HepG2 (cell line): ENCODE data around the gene WASF1. TPM values are rescaled to one million over a fixed set of nuclear protein-coding genes. Genes with fewer than 3 reads are reported as not detected.
A peak's percentile ranks its signal among the peaks of the same experiment; 100 is the strongest.

Source experiments
- ATAC-seq: fragments of 200-7000 bp; cut with Tn5 transposase; 3 replicates; pipeline ENCODE4 v1.9.1; 2020; ENCODE audit warnings: mild to moderate bottlenecking, moderate library complexity
- BruUV-seq: library from RNA; stranded (reverse); fragments of 400-500 nt; replicated peaks from 2 replicates; lab custom pipeline; 2021; lab: Mats Ljungman, UMichigan
- CTCF ChIA-PET: fragments of 300-600 bp; formaldehyde crosslinking; extraction: SDS; loops from one replicate; lab custom pipeline; 2021; ENCODE audit warnings: low total read pairs, inconsistent platforms, low intra/inter-chr PET ratio; lab: Yijun Ruan, JAX
- POLR2A ChIA-PET: fragments of 350-600 bp; sonication (Branson Sonifier 250); formaldehyde crosslinking; loops from one replicate; lab custom pipeline; 2020; ENCODE audit warnings: antibody characterized with exemption, inconsistent platforms; lab: Yijun Ruan, JAX
- DNase-seq: peaks from one replicate; pipeline ENCODE4 v3.0.0-alpha.2; 2015; ENCODE audit warnings: low spot score
- FAIRE-seq: peaks from 3 replicates; lab custom pipeline; 2011; peaks lifted over from hg19 to GRCh38; lab: Jason Lieb, UNC
- H2AFZ ChIP-seq: one replicate; pipeline ENCODE4 v1.6.1; 2011; ENCODE audit warnings: low read length, inconsistent platforms
- H3K27ac ChIP-seq: fragments of 300-600 bp; 3 replicates; pipeline ENCODE4 v1.8.0; 2011; ENCODE audit warnings: mixed run types, mild to moderate bottlenecking, mixed read lengths, low read length, inconsistent platforms; ENCODE audit not compliant: insufficient read depth; ENCODE audit errors: extremely low read length
- H3K27me3 ChIP-seq, 2 experiments: fragments of 200-600 bp in 1 of 2; 2 replicates in 1 of 2; 3 replicates in 1 of 2; pipeline versions ENCODE4 v1.6.0 to v1.8.0; 2011; ENCODE audit warnings: low read length in 2 of 2, mild to moderate bottlenecking in 2 of 2, moderate library complexity in 2 of 2, inconsistent platforms in 1 of 2; ENCODE audit not compliant: insufficient read depth in 2 of 2, control insufficient read depth in 1 of 2
- H3K36me3 ChIP-seq, 2 experiments: fragments of 200-600 bp in 1 of 2; replicated peaks in 1 of 2; 2 replicates in 1 of 2; 3 replicates in 1 of 2; pipeline versions ENCODE4 v1.5.1 to v1.8.0; 2011; ENCODE audit warnings: low read length in 2 of 2, inconsistent platforms in 1 of 2; ENCODE audit not compliant: insufficient read depth in 2 of 2, control insufficient read depth in 1 of 2
- H3K4me1 ChIP-seq: 2 replicates; pipeline ENCODE4 v1.5.1; 2012; ENCODE audit warnings: low read length, inconsistent platforms; ENCODE audit not compliant: insufficient read depth
- H3K4me2 ChIP-seq: 2 replicates; pipeline ENCODE4 v1.6.0; 2011; ENCODE audit warnings: low read depth, low read length, inconsistent platforms
- H3K4me3 ChIP-seq, 3 experiments: fragments of 200-600 bp in 1 of 3; sonication (generic), shearing (Covaris generic) in 1 of 3; replicated peaks in 1 of 3; 2 replicates each; pipeline ENCODE4 v1.5.1; 2011 to 2016; ENCODE audit warnings: low read length in 3 of 3, inconsistent platforms in 2 of 3, low read depth in 2 of 3, mild to moderate bottlenecking in 2 of 3, control low read depth in 1 of 3, mixed read lengths in 1 of 3; ENCODE audit not compliant: insufficient read depth in 1 of 3
- H3K79me2 ChIP-seq: one replicate; pipeline ENCODE4 v1.6.1; 2011; ENCODE audit warnings: low read length, inconsistent platforms; ENCODE audit not compliant: insufficient read depth
- H3K9ac ChIP-seq: 2 replicates; pipeline ENCODE4 v1.6.0; 2011; ENCODE audit warnings: mild to moderate bottlenecking, low read depth, low read length, inconsistent platforms; ENCODE audit not compliant: insufficient read depth
- H3K9me3 ChIP-seq: 2 replicates; pipeline ENCODE4 v1.5.1; 2012; ENCODE audit warnings: mild to moderate bottlenecking, low read length
- H4K20me1 ChIP-seq: 2 replicates; pipeline ENCODE4 v1.6.0; 2011; ENCODE audit warnings: inconsistent platforms, mild to moderate bottlenecking, low read length, moderate library complexity; ENCODE audit not compliant: insufficient read depth
- MNT ChIP-seq: fragments of 450-650 bp; IDR thresholded peaks from 2 replicates; pipeline ENCODE4 v1.6.1; 2016
- POGZ ChIP-seq: sonication (generic); formaldehyde crosslinking; IDR thresholded peaks from 2 replicates; pipeline ENCODE4 v1.4.0; 2020; ENCODE audit warnings: mild to moderate bottlenecking, missing genetic modification reagents
- REPIN1 ChIP-seq: sonication (generic); formaldehyde crosslinking; IDR thresholded peaks from 2 replicates; pipeline ENCODE4 v1.8.0; 2022; ENCODE audit warnings: missing genetic modification reagents, low read depth, mild to moderate bottlenecking, borderline replicate concordance
- THAP11 ChIP-seq: IDR thresholded peaks from 2 replicates; pipeline ENCODE4 v1.6.1; 2016; ENCODE audit warnings: missing biosample characterization, missing genetic modification reagents
- ZNF350 ChIP-seq: sonication (generic); formaldehyde crosslinking; IDR thresholded peaks from 2 replicates; pipeline ENCODE4 v1.4.0; 2020; ENCODE audit warnings: mild to moderate bottlenecking, low read depth, missing genetic modification reagents, borderline replicate concordance
- ZNF484 ChIP-seq: sonication (generic); formaldehyde crosslinking; IDR thresholded peaks from 2 replicates; pipeline ENCODE4 v1.5.1; 2020; ENCODE audit warnings: mild to moderate bottlenecking, low read depth, missing genetic modification reagents, borderline replicate concordance
- WGBS: methylation state at CpG from one replicate; pipeline ENCODE4 v1.1.6; 2017; ENCODE audit warnings: low lambda C conversion rate; 5-methylcytosine and 5-hydroxymethylcytosine counted together
- in situ Hi-C: cut with HindIII; loops from 2 replicates; pipeline ENCODE4 v1.10.0; 2017; ENCODE audit warnings: low pct_unique_long_range_greater_than_20kb; ENCODE audit not compliant: extremely low pct_ligation_motif_present
- intact Hi-C: fragments of 100-400 bp; cut with micrococcal nuclease; formaldehyde crosslinking; loops from one replicate; pipeline ENCODE4 v1.10.0; 2022; ENCODE audit not compliant: unreplicated experiment
- polyA plus RNA-seq, 8 experiments: library from polyadenylated mRNA; depleted of rRNA in 3 of 8; stranded (reverse) in 7 of 8; unstranded in 1 of 8; fragments of >200 nt; fragmentation: Illumina TruSeq in 4 of 8; extraction: Trizol in 4 of 8; gene quantifications; 2 replicates each; pipeline versions ENCODE4 v1.2.1 to v1.2.3, GENCODE V29; 2011 to 2016; ENCODE audit warnings: low read depth in 4 of 8, missing spikeins in 1 of 8, mixed read lengths in 1 of 8; ENCODE audit not compliant: insufficient read depth in 1 of 8
- total RNA-seq, 5 experiments: library from RNA; depleted of rRNA; stranded (reverse); fragments of >200 nt; fragmentation: Illumina TruSeq; extraction: Trizol; gene quantifications; 2 replicates each; pipeline ENCODE4 v1.2.3, GENCODE V29; 2016; ENCODE audit warnings: low read depth in 1 of 5

WASF1 gene
- total and polyA plus RNA-seq, 2 of the 13 experiments (the other 11 are each of a cell fraction or from before 2014, with no cell fraction given) = 8.5 to 17.3 TPM

GRCh38 chr6:110067837-110068591 lies 111.5 kb downstream of the WASF1 start:
- Histone ChIP-seq H3K4me3 (no peak overlapping the region), H3K4me2 (no peak overlapping the region), H3K36me3 (no peaks in the 10 kb centered on the region), H3K4me1 (no peaks in the 10 kb centered on the region), H3K9ac (no peak overlapping the region), H2AFZ (no peak overlapping the region), H3K27ac (no peak overlapping the region), H3K9me3 (no peaks in the 10 kb centered on the region), H4K20me1 (no peaks in the 10 kb centered on the region), H3K27me3 (peaks cover 4 to 42% of the 10 kb centered on the region in 2 experiments; a peak in 3 of 5 replicates), H3K79me2 (no peaks in the 10 kb centered on the region)
- no peak for DNase-seq
- no peak for FAIRE-seq
- intact Hi-C loops = no loop called here
- no TSS peak for BruUV-seq
- ATAC-seq = no peak
- POLR2A ChIA-PET = no interaction called here
- TF ChIP-seq REPIN1 (CRISPR knock-in tag) = no peak
- TF ChIP-seq ZNF350 (CRISPR knock-in tag) = no peak
- no peak for TF ChIP-seq POGZ (CRISPR knock-in tag)
- 10% methylated on average over 6 of the region's 6 CpGs for WGBS
- in situ Hi-C loops = no loop called here
- CTCF ChIA-PET = no interaction called here

GRCh38 chr6:110064744-110065524 lies 114.5 kb downstream of the WASF1 start:
- no peak for FAIRE-seq
- intact Hi-C loops = no loop called here
- Histone ChIP-seq H3K36me3 (no peaks in the 10 kb centered on the region), H3K4me3 (no peak overlapping the region), H3K79me2 (no peaks in the 10 kb centered on the region), H4K20me1 (no peaks in the 10 kb centered on the region), H3K27ac (no peak overlapping the region), H3K4me1 (no peaks in the 10 kb centered on the region), H3K9me3 (no peaks in the 10 kb centered on the region), H3K27me3 (peaks cover 5 to 52% of the 10 kb centered on the region in 2 experiments; a peak in 3 of 5 replicates), H3K9ac (no peak overlapping the region), H2AFZ (no peak overlapping the region), H3K4me2 (no peak overlapping the region)
- CTCF ChIA-PET = no interaction called here
- TF ChIP-seq ZNF484 (CRISPR knock-in tag) (no peak), MNT (peak; percentile 98), THAP11 (no peak)
- no peak for DNase-seq
- in situ Hi-C loops = no loop called here
- POLR2A ChIA-PET = no interaction called here
- no TSS peak for BruUV-seq
- 44% methylated on average over 5 of the region's 5 CpGs for WGBS
- ATAC-seq = no peak
